ENCODE data around the gene HAPLN2.

GRCh38 chr1:156670359-156670758 is 51.1 kb downstream of the HAPLN2 start:
- TF ChIP-seq CTCF (optimal IDR thresholded peaks at IDR 0.05 in 1 of 3, IDR thresholded peaks at IDR 0.05 in 1 of 3, conservative IDR thresholded peaks at IDR 0.05 in 1 of 3; ENCODE audit: extremely low read depth in 1 of 3, insufficient read depth in 2 of 3, low read length in 3 of 3): no peak
- no peak for TF ChIP-seq EZH2 (IDR thresholded peaks at IDR 0.05; ENCODE audit: low read length)

Data from keratinocyte (primary cell).